ENCODE results near the gene XRCC5.

DNA sequence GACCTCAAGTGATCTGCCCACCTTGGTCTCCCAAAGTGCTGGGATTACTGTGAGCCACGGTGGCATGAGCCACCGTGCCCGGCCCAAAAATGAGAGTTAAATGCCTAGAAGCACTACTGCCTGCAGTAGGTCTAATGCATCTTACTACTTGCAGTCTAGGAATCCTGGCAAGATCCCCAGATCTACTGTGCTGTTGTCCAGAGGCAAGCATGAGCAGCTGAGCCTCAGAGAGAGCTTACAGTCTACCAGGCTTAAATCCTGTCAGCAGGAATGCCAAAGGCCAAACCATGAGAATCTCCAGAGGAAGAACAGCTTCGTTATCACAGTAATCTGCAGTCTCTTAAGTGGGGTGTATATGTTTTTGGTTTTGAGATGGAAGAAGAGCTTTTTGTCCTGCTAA lies 54.4 kb downstream of the XRCC5 start:
- TF ChIP-seq, protein P1, sequence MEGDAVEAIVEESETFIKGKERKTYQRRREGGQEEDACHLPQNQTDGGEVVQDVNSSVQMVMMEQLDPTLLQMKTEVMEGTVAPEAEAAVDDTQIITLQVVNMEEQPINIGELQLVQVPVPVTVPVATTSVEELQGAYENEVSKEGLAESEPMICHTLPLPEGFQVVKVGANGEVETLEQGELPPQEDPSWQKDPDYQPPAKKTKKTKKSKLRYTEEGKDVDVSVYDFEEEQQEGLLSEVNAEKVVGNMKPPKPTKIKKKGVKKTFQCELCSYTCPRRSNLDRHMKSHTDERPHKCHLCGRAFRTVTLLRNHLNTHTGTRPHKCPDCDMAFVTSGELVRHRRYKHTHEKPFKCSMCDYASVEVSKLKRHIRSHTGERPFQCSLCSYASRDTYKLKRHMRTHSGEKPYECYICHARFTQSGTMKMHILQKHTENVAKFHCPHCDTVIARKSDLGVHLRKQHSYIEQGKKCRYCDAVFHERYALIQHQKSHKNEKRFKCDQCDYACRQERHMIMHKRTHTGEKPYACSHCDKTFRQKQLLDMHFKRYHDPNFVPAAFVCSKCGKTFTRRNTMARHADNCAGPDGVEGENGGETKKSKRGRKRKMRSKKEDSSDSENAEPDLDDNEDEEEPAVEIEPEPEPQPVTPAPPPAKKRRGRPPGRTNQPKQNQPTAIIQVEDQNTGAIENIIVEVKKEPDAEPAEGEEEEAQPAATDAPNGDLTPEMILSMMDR (conservative IDR thresholded peaks at IDR 0.05 in 1 of 2, IDR thresholded peaks at IDR 0.05 in 1 of 2; ENCODE audit: low read depth in 1 of 2, low read length in 2 of 2), result no peak
- TF ChIP-seq EZH2 (IDR thresholded peaks at IDR 0.05; ENCODE audit: low read length, missing control alignments), result no peak
